GM04504 (cell line): Measurements from ENCODE around the gene RTTN.

Experiments used
- DNase-seq: peaks from one replicate; pipeline ENCODE4 v3.0.0-alpha.2; 2012; ENCODE audit warnings: low read depth

RTTN gene

GRCh38 chr18:70207181-70207580 lies 1.7 kb upstream of the RTTN start:
- DNase-seq, result no peak

DNA sequence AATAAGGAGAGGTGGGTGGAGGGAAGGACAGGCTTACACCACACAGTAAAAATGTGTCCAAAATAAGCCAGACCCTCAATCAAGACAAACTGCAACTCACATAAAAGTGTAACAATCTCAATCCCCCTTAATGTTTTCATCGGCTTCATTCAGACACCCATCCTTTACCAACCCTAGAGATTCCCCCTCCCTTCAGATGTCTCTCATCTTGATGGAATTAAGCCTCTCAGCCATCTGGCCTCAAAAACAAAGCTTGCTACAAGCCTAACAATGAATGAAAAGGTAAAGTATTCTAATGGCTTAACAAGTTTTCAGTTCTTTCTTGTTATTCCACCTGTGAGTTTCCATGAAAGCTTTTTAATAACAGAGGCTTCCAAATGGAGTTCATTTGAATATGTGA lies 5.2 kb downstream of the RTTN start:
- DNase-seq, result no peak

- DNase-seq, result no peak
Measured at GRCh38 chr18:70197844-70198243, 7.6 kb downstream of the RTTN start.

DNA sequence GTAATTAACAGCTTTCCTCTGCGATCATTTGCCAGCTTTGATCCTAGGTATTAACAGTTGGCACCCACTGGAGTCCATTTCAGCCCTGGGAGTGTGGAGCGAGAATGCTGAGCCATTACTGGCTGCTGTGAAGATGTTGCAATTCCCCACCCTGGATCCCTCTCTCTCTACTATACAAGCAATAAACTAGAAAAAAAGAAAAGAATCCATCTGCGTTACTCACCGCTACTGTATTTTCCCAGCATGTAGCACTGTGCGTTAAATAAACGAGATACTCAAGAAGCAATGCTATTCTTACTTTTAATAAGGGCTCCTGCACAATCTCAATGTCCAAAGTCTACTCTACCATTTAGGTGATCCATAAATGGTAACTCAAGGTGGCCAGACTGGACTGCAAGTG lies 8.5 kb downstream of the RTTN start:
- DNase-seq, result no peak

DNA sequence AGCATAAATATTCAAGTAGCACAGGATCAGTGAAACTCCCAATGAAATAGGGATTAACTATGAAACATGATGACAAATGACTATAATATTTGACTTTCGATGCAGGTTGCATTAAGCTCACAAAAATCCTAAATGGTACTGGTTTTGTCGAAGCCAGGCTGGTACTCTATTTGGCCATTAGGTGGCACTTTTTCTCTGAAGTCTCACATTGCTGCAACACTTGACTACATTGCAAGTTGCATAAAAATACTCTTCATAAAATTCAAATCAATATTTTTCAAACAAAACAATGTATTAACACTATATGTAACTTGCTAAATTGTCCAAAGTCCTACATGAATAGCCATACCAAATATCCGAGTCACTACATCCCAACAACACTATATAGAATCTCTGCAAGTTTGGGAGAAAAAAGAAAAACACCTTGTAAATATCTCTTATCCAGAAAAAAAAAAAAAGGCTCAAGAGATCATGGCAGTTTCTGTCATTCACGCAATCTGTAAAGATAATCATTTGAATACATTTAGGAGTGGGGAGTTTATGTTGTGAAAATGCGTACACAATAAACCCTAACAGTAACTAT lies 9.5 kb downstream of the RTTN start:
- peak; percentile 28 for DNase-seq

DNA sequence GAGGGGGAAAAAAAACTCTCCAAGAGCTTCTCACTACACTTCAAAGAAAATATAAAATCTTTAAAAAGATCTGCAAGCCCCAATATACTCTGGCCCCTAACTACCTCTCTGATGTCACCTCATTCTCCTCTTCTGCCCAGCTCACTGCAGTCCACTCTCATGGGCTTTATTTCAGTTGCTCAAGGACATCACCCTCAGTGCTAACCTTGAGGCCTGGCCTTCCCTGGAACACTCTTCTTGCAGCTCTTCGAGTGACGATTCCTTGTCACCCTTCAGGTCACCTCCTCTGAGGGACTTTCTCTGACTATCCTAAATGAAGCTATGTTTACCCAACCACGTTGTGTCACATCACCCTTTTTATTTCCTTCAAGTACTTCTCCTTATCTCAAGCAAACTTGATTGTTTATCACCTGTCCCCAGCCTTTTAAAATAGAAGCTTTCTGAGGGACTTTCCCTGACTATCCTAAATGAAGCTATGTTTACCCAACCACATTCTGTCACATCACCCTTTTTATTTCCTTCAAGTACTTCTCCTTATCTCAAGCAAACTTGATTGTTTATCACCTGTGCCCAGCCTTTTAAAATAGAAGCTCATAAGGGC lies 10.4 kb downstream of the RTTN start:
- no peak for DNase-seq

DNA sequence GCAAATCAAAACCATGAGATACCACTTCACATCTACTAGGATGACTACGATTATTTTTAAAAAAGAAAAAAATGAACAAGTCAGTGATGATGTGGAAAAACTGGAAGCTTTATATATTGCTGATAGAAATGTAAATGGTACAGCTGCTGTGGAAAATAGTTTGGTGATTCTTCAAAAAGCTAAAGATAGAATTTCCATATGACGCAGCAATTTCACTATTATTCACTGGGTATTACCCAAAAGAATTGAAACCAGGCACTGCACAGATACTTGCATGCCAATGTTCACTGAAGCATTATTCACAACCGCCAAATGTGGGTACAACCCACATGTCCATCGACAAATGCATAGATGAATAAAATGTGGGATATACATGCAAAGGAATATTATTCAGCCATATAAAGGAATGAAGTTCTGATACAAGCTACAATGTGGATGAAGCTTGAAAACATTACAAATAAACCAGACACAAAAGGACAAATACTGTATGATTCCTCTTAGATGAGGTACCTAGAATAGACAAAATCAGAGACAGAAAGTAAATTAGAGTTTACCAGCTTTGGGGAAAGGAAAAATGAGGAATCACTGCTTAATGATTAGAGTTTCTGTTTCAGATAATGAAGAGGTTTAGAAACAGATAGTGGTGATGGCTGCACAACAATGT lies 11.1 kb downstream of the RTTN start:
- no peak for DNase-seq

GRCh38 chr18:70190529-70190928 lies 15.0 kb downstream of the RTTN start:
- no peak for DNase-seq

- no peak for DNase-seq
Measured at GRCh38 chr18:70188113-70188512, 17.4 kb downstream of the RTTN start.

- no peak for DNase-seq
Measured at GRCh38 chr18:70183441-70183840, 22.0 kb downstream of the RTTN start.

- DNase-seq, result no peak
Measured at GRCh38 chr18:70182548-70182947, 22.9 kb downstream of the RTTN start.

DNA sequence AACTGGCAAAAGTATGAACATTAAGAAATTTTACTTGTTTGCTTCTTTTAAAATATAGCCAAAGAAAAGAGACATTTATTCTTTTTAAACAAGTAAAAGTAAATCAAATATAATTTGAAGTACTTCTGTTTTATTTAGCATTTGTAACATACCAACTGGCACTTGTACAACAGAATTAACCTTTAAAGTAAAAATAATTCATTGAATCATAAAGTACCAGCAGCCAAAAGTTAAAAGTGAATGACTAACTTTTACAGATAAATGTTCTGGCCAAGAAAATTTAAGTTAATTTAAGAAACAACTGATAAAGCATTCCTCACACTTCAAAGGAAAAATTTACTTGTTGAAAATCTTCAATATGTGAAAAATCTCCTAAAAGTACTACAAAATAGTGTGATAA lies 23.8 kb downstream of the RTTN start:
- no peak for DNase-seq

GRCh38 chr18:70181015-70181414 lies 24.5 kb downstream of the RTTN start:
- DNase-seq, result peak; percentile 19

GRCh38 chr18:70176537-70176936 lies 28.9 kb downstream of the RTTN start:
- no peak for DNase-seq

DNA sequence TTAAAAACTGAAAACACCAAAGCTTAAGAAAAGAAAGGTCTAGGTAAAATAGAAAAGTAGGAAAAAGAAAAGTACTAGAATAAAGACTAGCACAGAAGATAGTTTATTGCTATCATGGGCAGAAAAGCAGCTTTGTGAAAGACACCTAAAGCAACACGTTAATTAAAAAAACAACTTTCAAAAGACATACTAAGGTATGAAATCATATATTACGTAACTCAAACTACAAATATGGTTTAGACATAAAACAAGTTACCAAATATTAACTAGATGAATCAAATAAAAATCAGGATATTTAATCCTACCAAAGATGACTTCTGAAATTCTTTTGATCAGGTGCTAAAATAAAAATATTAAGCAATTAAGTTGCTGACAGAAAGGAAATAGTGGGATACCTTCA lies 30.3 kb downstream of the RTTN start:
- DNase-seq, result no peak

- no peak for DNase-seq
Measured at GRCh38 chr18:70172225-70172624, 33.3 kb downstream of the RTTN start.

DNA sequence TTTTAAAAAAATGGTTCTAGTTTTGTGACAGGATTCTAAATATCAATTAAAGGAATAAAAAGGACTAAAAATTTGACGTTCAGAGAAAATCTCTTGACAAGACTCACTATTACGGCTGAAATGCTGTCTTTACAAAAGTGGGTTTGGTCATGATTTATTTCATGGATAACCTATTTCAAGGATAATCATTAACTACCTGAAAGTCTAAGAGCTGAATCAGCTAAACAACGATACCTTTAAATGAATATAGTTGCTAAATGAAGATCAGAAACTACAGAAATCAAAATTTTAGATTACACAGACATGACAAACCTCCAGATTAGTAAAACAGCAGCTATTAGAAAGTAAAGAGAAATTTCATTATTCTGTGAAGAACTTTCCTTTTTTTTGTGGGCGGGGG lies 35.7 kb downstream of the RTTN start:
- DNase-seq, result no peak

DNA sequence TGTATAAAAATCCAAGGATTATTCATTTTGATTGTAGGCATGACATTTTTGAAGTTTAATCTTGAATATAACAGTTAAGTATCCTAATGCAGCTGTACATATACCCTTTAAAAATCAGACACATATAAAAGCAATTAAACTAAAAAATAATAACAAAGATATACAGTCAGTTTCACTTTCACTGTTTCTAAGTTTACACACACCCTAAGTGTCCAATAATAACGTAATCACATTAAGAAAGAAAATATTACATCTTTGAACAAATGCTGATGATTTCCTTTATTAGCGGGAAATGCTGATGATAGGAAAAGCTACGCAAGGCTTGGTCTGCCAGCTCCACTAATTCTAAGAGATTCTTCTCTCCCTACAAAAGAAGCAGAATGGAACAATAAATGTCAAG lies 38.8 kb downstream of the RTTN start:
- no peak for DNase-seq

DNA sequence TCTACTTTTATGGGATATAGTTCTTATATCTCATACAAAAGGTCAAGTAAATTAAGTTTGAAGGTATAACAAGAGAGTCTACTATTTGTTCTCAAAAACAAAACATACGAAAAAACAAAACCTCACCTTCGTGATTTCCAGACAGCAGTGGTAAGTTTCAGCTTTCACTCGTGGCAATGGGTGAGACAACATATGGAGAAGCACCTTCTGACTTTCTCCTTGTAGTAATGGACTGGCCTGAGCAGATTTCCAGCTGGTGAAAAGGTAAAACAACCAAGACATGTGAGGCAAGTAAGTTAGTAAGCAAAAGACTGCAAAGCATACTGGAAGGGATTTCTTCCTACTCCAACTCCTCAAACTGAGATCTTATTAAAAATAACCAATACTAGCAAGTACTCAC lies 39.6 kb downstream of the RTTN start:
- DNase-seq, result no peak

DNA sequence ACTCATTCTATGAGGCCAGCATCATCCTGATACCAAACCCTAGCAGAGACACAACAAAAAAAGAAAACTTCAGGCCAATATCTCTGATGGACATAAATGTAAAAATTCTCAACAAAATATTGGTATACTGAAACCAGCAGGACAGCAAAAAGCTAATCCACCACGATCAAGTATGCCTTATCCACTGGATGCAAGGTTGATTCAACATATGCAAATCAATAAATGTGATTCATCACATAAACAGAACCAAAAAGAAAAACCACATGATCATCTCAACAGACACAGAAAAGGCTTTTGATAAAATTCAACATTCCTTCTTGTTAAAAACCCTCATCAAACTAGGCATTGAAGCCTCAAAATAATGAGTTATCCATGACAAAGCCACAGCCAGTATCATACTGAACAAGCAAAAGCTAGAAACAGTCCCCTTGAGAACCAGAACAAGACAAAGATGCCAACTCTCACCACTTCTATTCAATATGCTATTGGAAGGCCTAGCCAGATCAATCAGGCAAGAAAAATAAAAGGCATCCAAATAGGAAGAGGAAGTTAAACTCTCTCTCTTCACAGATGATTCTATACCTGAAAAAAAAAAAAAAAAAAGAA lies 45.3 kb downstream of the RTTN start:
- no peak for DNase-seq

GRCh38 chr18:70158992-70159717 lies 46.3 kb downstream of the RTTN start:
- no peak for DNase-seq

GRCh38 chr18:70156886-70157285 lies 48.6 kb downstream of the RTTN start:
- no peak for DNase-seq
